WTC11 (cell line): Measurements from ENCODE around the gene BRINP1. TPM values are rescaled to one million over a fixed set of nuclear protein-coding genes. Genes with fewer than 3 reads are reported as not detected.

Source experiments
- ATAC-seq: fragments of 200-7000 bp; cut with Tn5 transposase; 2 replicates; pipeline ENCODE4 v1.10.0; 2021; ENCODE audit warnings: mild to moderate bottlenecking, moderate library complexity
- CTCF ChIA-PET: fragments of 300-600 bp; sonication (Branson Sonifier 250); formaldehyde crosslinking; loops from one replicate; lab custom pipeline; 2021; ENCODE audit warnings: antibody characterized with exemption; lab: Charles Lee
- POLR2A ChIA-PET: fragments of 350-600 bp; sonication (Branson Sonifier 250); formaldehyde crosslinking; loops from one replicate; lab custom pipeline; 2021; ENCODE audit warnings: antibody characterized with exemption; lab: Charles Lee
- DNase-seq: peaks from one replicate; pipeline ENCODE4 v3.0.0; 2021; ENCODE audit warnings: low spot score
- H3K27ac Mint-ChIP-seq: 2 replicates; pipeline ENCODE4 v1.8.0; 2021; ENCODE audit warnings: mixed read lengths
- H3K27me3 Mint-ChIP-seq: 2 replicates; pipeline ENCODE4 v1.8.0; 2021; ENCODE audit warnings: low read depth, mild to moderate bottlenecking, moderate library complexity, mixed read lengths
- H3K36me3 Mint-ChIP-seq: 2 replicates; pipeline ENCODE4 v1.8.0; 2021; ENCODE audit warnings: mixed read lengths
- H3K4me1 Mint-ChIP-seq: 2 replicates; pipeline ENCODE4 v1.8.0; 2022; ENCODE audit warnings: mixed read lengths
- H3K4me3 Mint-ChIP-seq: 2 replicates; pipeline ENCODE4 v1.8.0; 2021; ENCODE audit warnings: mild to moderate bottlenecking, moderate library complexity, mixed read lengths
- H3K9me3 Mint-ChIP-seq: 2 replicates; pipeline ENCODE4 v1.8.0; 2021; ENCODE audit warnings: mixed read lengths
- ELF4 ChIP-seq: sonication (generic); formaldehyde crosslinking; IDR thresholded peaks from 2 replicates; pipeline ENCODE4 v1.8.1; 2022; ENCODE audit warnings: low read depth, mild to moderate bottlenecking, moderate library complexity, missing genetic modification reagents
- FOXK1 ChIP-seq: sonication (generic); formaldehyde crosslinking; IDR thresholded peaks from 2 replicates; pipeline ENCODE4 v1.8.0; 2022; ENCODE audit warnings: mild to moderate bottlenecking, moderate library complexity, missing genetic modification reagents
- FOXP1 ChIP-seq: sonication (generic); formaldehyde crosslinking; IDR thresholded peaks from 2 replicates; pipeline ENCODE4 v1.8.0; 2022; ENCODE audit warnings: missing genetic modification reagents, mild to moderate bottlenecking, moderate library complexity, borderline replicate concordance
- HMGA2 ChIP-seq: fragments of 250-450 bp; sonication (Bioruptor Pico); IDR thresholded peaks from 2 replicates; pipeline ENCODE4 v1.4.0; 2021; ENCODE audit warnings: mild to moderate bottlenecking, moderate library complexity
- MXD4 ChIP-seq: fragments of 250-450 bp; sonication (Bioruptor Pico); IDR thresholded peaks from 2 replicates; pipeline ENCODE4 v1.8.0; 2021; ENCODE audit warnings: mild to moderate bottlenecking, moderate library complexity, borderline replicate concordance
- NFYB ChIP-seq: sonication (generic); formaldehyde crosslinking; conservative IDR thresholded peaks from 2 replicates; pipeline ENCODE4 v1.8.0; 2022; ENCODE audit warnings: low read depth, missing genetic modification reagents
- OVOL2 ChIP-seq: fragments of 250-450 bp; sonication (Bioruptor Pico); IDR thresholded peaks from 2 replicates; pipeline ENCODE4 v1.9.0; 2021; ENCODE audit warnings: mild to moderate bottlenecking, borderline replicate concordance
- RELA ChIP-seq: sonication (generic); formaldehyde crosslinking; IDR thresholded peaks from 2 replicates; pipeline ENCODE4 v1.8.1; 2022; ENCODE audit warnings: missing genetic modification reagents, mild to moderate bottlenecking, borderline replicate concordance
- RORB ChIP-seq: fragments of 250-450 bp; sonication (Bioruptor Pico); IDR thresholded peaks from 2 replicates; pipeline ENCODE4 v1.9.0; 2021; ENCODE audit warnings: mild to moderate bottlenecking
- SMAD4 ChIP-seq: sonication (generic); formaldehyde crosslinking; IDR thresholded peaks from 2 replicates; pipeline ENCODE4 v1.8.0; 2022; ENCODE audit warnings: mild to moderate bottlenecking, missing genetic modification reagents
- SP1 ChIP-seq: sonication (generic); formaldehyde crosslinking; conservative IDR thresholded peaks from 2 replicates; pipeline ENCODE4 v1.8.1; 2022; ENCODE audit warnings: missing genetic modification reagents
- TP53 ChIP-seq: sonication (generic); formaldehyde crosslinking; IDR thresholded peaks from 2 replicates; pipeline ENCODE4 v1.8.1; 2023; ENCODE audit warnings: mild to moderate bottlenecking, missing genetic modification reagents
- ZNF121 ChIP-seq: sonication (generic); formaldehyde crosslinking; IDR thresholded peaks from 2 replicates; pipeline ENCODE4 v1.8.0; 2023; ENCODE audit warnings: missing genetic modification reagents
- ZNF232 ChIP-seq: sonication (generic); formaldehyde crosslinking; IDR thresholded peaks from 2 replicates; pipeline ENCODE4 v1.8.0; 2022; ENCODE audit warnings: mild to moderate bottlenecking, missing genetic modification reagents
- ZNF263 ChIP-seq: sonication (generic); formaldehyde crosslinking; IDR thresholded peaks from 2 replicates; pipeline ENCODE4 v1.8.1; 2022; ENCODE audit warnings: low read depth, mild to moderate bottlenecking, moderate library complexity, missing genetic modification reagents
- ZNF396 ChIP-seq: fragments of 250-450 bp; sonication (Bioruptor Pico); IDR thresholded peaks from 2 replicates; pipeline ENCODE4 v1.8.0; 2021; ENCODE audit warnings: mild to moderate bottlenecking, moderate library complexity, borderline replicate concordance
- total RNA-seq: library from RNA; stranded (reverse); gene quantifications from 3 replicates; pipeline ENCODE4 v1.2.3, GENCODE V29; 2021
- TF ChIP-seq, protein P1 (sequence below): sonication (generic); formaldehyde crosslinking; IDR thresholded peaks from 2 replicates; pipeline ENCODE4 v1.8.1; 2022; ENCODE audit warnings: mild to moderate bottlenecking, moderate library complexity, missing genetic modification reagents
- TF ChIP-seq, protein P2 (sequence below): fragments of 250-450 bp; sonication (Bioruptor Pico); IDR thresholded peaks from 2 replicates; pipeline ENCODE4 v1.9.0; 2021; ENCODE audit warnings: mild to moderate bottlenecking
- TF ChIP-seq, protein P3 (sequence below): sonication (generic); formaldehyde crosslinking; IDR thresholded peaks from 2 replicates; pipeline ENCODE4 v1.8.0; 2022; ENCODE audit warnings: missing genetic modification reagents
- TF ChIP-seq, protein P4 (sequence below): sonication (generic); formaldehyde crosslinking; IDR thresholded peaks from 2 replicates; pipeline ENCODE4 v1.8.0; 2023; ENCODE audit warnings: missing genetic modification reagents
- TF ChIP-seq, protein P5 (sequence below): sonication (generic); formaldehyde crosslinking; IDR thresholded peaks from 2 replicates; pipeline ENCODE4 v1.8.1; 2023; ENCODE audit warnings: mild to moderate bottlenecking, missing genetic modification reagents, moderate library complexity
- TF ChIP-seq, protein P6 (sequence below): sonication (generic); formaldehyde crosslinking; IDR thresholded peaks from 2 replicates; pipeline ENCODE4 v1.8.0; 2023; ENCODE audit warnings: missing genetic modification reagents, mild to moderate bottlenecking, borderline replicate concordance

Gene BRINP1
- total RNA-seq, 1 experiment from 2014 or later, result 19.5 TPM

DNA sequence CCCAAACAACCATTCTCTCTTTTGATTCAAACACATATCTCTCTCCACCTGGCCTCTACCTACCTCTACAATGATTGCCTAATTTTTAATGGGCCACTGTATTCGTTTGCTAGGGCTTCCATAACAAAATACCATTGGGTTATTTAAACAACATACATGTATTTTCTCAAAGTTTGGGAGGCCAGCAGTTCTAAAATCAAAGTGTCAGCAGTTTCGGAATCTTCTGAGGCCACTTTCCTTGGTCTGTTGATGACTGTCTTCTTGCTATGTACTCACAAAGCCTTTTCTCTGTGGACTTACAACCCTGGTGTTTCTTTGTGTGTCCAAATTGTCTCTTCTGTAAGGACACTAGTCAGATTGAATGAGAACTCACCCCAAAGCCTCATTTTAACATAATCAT is 214.7 kb downstream of the BRINP1 start:
- DNase-seq (no peak), ATAC-seq (no peak)
- peaks cover 30% of the 10 kb centered on the region for H3K4me1 Mint-ChIP-seq
- H3K36me3 Mint-ChIP-seq, result no peaks in the 10 kb centered on the region
- ChIA-PET CTCF (no interaction called here), POLR2A (no interaction called here)
- H3K27me3 Mint-ChIP-seq, result peaks cover 8% of the 10 kb centered on the region
- H3K27ac Mint-ChIP-seq, result no peak overlapping the region
- H3K4me3 Mint-ChIP-seq, result no peak overlapping the region
- H3K9me3 Mint-ChIP-seq, result no peaks in the 10 kb centered on the region
- TF ChIP-seq, protein P1, sequence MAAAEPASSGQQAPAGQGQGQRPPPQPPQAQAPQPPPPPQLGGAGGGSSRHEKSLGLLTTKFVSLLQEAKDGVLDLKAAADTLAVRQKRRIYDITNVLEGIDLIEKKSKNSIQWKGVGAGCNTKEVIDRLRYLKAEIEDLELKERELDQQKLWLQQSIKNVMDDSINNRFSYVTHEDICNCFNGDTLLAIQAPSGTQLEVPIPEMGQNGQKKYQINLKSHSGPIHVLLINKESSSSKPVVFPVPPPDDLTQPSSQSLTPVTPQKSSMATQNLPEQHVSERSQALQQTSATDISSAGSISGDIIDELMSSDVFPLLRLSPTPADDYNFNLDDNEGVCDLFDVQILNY, result no peak
- TF ChIP-seq ZNF263 (CRISPR knock-in tag) (no peak), ELF4 (CRISPR knock-in tag) (no peak), FOXP1 (CRISPR knock-in tag) (no peak), MXD4 (CRISPR knock-in tag) (no peak), NFYB (CRISPR knock-in tag) (no peak), RORB (no peak), SMAD4 (CRISPR knock-in tag) (no peak), HMGA2 (CRISPR knock-in tag) (no peak)

DNA sequence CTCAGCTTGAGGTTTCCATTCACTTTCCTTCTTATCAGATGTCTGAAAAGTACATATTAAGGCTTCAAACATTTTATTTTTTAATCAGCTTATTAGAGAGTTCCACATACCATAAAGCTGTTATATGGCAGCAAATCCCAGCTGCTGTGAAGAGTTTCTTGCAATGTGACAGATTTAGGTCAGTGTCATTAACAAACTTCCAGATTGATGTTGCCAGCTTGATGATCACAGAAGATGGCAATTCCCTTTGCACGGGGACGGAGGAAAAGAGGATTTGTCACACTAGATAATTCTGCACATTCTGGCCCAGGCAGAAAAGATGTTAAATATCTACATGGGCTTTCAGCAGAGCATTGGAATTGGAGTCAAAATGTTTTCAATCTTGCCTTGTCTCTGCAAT is 215.8 kb downstream of the BRINP1 start:
- H3K27me3 Mint-ChIP-seq, result peaks cover 8% of the 10 kb centered on the region
- CTCF ChIA-PET, result no interaction called here
- ATAC-seq (no peak), DNase-seq (no peak)
- H3K4me3 Mint-ChIP-seq, result no peak overlapping the region
- H3K27ac Mint-ChIP-seq, result no peak overlapping the region
- peaks cover 40% of the 10 kb centered on the region for H3K4me1 Mint-ChIP-seq
- H3K36me3 Mint-ChIP-seq, result no peaks in the 10 kb centered on the region
- POLR2A ChIA-PET, result interaction anchor here (0.5 kb wide), 1 partner anchor 766 kb away, joined by 3 read pairs; no protein-coding TSS in a partner anchor
- TF ChIP-seq, protein P2, sequence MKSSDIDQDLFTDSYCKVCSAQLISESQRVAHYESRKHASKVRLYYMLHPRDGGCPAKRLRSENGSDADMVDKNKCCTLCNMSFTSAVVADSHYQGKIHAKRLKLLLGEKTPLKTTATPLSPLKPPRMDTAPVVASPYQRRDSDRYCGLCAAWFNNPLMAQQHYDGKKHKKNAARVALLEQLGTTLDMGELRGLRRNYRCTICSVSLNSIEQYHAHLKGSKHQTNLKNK (CRISPR knock-in tag), result no peak
- TF ChIP-seq OVOL2 (CRISPR knock-in tag), result no peak
- TF ChIP-seq SP1 (CRISPR knock-in tag), result no peak
- TF ChIP-seq TP53 (CRISPR knock-in tag), result no peak
- no peak for TF ChIP-seq ZNF232 (CRISPR knock-in tag)
- TF ChIP-seq NFYB (CRISPR knock-in tag), result no peak
- TF ChIP-seq, protein P3, sequence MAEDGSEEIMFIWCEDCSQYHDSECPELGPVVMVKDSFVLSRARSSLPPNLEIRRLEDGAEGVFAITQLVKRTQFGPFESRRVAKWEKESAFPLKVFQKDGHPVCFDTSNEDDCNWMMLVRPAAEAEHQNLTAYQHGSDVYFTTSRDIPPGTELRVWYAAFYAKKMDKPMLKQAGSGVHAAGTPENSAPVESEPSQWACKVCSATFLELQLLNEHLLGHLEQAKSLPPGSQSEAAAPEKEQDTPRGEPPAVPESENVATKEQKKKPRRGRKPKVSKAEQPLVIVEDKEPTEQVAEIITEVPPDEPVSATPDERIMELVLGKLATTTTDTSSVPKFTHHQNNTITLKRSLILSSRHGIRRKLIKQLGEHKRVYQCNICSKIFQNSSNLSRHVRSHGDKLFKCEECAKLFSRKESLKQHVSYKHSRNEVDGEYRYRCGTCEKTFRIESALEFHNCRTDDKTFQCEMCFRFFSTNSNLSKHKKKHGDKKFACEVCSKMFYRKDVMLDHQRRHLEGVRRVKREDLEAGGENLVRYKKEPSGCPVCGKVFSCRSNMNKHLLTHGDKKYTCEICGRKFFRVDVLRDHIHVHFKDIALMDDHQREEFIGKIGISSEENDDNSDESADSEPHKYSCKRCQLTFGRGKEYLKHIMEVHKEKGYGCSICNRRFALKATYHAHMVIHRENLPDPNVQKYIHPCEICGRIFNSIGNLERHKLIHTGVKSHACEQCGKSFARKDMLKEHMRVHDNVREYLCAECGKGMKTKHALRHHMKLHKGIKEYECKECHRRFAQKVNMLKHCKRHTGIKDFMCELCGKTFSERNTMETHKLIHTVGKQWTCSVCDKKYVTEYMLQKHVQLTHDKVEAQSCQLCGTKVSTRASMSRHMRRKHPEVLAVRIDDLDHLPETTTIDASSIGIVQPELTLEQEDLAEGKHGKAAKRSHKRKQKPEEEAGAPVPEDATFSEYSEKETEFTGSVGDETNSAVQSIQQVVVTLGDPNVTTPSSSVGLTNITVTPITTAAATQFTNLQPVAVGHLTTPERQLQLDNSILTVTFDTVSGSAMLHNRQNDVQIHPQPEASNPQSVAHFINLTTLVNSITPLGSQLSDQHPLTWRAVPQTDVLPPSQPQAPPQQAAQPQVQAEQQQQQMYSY (CRISPR knock-in tag), result no peak
- TF ChIP-seq, protein P4, sequence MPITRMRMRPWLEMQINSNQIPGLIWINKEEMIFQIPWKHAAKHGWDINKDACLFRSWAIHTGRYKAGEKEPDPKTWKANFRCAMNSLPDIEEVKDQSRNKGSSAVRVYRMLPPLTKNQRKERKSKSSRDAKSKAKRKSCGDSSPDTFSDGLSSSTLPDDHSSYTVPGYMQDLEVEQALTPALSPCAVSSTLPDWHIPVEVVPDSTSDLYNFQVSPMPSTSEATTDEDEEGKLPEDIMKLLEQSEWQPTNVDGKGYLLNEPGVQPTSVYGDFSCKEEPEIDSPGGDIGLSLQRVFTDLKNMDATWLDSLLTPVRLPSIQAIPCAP (CRISPR knock-in tag), result no peak
- TF ChIP-seq, protein P5, sequence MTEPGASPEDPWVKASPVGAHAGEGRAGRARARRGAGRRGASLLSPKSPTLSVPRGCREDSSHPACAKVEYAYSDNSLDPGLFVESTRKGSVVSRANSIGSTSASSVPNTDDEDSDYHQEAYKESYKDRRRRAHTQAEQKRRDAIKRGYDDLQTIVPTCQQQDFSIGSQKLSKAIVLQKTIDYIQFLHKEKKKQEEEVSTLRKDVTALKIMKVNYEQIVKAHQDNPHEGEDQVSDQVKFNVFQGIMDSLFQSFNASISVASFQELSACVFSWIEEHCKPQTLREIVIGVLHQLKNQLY (CRISPR knock-in tag), result no peak
- TF ChIP-seq ZNF121 (CRISPR knock-in tag), result no peak
- TF ChIP-seq ZNF396 (CRISPR knock-in tag), result no peak
- no peak for TF ChIP-seq RELA
- no peak for TF ChIP-seq FOXK1 (CRISPR knock-in tag)
- TF ChIP-seq, protein P6, sequence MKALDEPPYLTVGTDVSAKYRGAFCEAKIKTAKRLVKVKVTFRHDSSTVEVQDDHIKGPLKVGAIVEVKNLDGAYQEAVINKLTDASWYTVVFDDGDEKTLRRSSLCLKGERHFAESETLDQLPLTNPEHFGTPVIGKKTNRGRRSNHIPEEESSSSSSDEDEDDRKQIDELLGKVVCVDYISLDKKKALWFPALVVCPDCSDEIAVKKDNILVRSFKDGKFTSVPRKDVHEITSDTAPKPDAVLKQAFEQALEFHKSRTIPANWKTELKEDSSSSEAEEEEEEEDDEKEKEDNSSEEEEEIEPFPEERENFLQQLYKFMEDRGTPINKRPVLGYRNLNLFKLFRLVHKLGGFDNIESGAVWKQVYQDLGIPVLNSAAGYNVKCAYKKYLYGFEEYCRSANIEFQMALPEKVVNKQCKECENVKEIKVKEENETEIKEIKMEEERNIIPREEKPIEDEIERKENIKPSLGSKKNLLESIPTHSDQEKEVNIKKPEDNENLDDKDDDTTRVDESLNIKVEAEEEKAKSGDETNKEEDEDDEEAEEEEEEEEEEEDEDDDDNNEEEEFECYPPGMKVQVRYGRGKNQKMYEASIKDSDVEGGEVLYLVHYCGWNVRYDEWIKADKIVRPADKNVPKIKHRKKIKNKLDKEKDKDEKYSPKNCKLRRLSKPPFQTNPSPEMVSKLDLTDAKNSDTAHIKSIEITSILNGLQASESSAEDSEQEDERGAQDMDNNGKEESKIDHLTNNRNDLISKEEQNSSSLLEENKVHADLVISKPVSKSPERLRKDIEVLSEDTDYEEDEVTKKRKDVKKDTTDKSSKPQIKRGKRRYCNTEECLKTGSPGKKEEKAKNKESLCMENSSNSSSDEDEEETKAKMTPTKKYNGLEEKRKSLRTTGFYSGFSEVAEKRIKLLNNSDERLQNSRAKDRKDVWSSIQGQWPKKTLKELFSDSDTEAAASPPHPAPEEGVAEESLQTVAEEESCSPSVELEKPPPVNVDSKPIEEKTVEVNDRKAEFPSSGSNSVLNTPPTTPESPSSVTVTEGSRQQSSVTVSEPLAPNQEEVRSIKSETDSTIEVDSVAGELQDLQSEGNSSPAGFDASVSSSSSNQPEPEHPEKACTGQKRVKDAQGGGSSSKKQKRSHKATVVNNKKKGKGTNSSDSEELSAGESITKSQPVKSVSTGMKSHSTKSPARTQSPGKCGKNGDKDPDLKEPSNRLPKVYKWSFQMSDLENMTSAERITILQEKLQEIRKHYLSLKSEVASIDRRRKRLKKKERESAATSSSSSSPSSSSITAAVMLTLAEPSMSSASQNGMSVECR (CRISPR knock-in tag), result no peak
- H3K9me3 Mint-ChIP-seq, result no peaks in the 10 kb centered on the region
